Endothelial cell of umbilical vein (primary cell): Measurements from ENCODE around the gene BLNK. TPM values are rescaled to one million over a fixed set of nuclear protein-coding genes. Genes with fewer than 3 reads are reported as not detected.

Experiments
- BruUV-seq: library from RNA; stranded (reverse); fragments of 400-500 nt; replicated peaks from 2 replicates; lab custom pipeline; 2021; lab: Mats Ljungman, UMichigan
- CTCF ChIA-PET: fragments of 300-600, 350-600 bp; sonication (Branson Sonifier 250); formaldehyde crosslinking; loops from one replicate; lab custom pipeline; 2021; ENCODE audit warnings: antibody characterized with exemption, inconsistent platforms; lab: Charles Lee
- POLR2A ChIA-PET: fragments of 300-600, 350-600 bp; sonication (Branson Sonifier 250); formaldehyde crosslinking; loops from one replicate; lab custom pipeline; 2021; ENCODE audit warnings: antibody characterized with exemption, inconsistent platforms; lab: Charles Lee
- DNase-seq: peaks from one replicate; pipeline ENCODE4 v3.0.0-alpha.2; 2011; ENCODE audit warnings: low read depth, low spot score
- FAIRE-seq: peaks from 2 replicates; lab custom pipeline; 2011; peaks lifted over from hg19 to GRCh38; lab: Jason Lieb, UNC
- H2AFZ ChIP-seq: 2 replicates; pipeline ENCODE4 v1.6.0; 2012; ENCODE audit warnings: low read depth, low read length, control low read depth, inconsistent platforms
- H3K27ac ChIP-seq: 2 replicates; pipeline ENCODE4 v1.5.1; 2011; ENCODE audit warnings: low read depth, mild to moderate bottlenecking, control low read depth, low read length, moderate library complexity; ENCODE audit not compliant: insufficient read depth
- H3K27me3 ChIP-seq, 2 experiments: 2 replicates each; pipeline versions ENCODE4 v1.6.0 to v1.6.1; 2011; ENCODE audit warnings: low read length in 2 of 2, mixed read lengths in 1 of 2; ENCODE audit not compliant: control insufficient read depth in 2 of 2, insufficient read depth in 2 of 2
- H3K36me3 ChIP-seq, 2 experiments: 2 replicates in 1 of 2; 3 replicates in 1 of 2; pipeline ENCODE4 v1.5.1; 2011; ENCODE audit warnings: low read length in 2 of 2, mild to moderate bottlenecking in 1 of 2, moderate library complexity in 1 of 2; ENCODE audit not compliant: control insufficient read depth in 2 of 2, insufficient read depth in 2 of 2; ENCODE audit errors: extremely low read depth in 1 of 2
- H3K4me1 ChIP-seq: 3 replicates; pipeline ENCODE4 v1.5.1; 2011; ENCODE audit warnings: mild to moderate bottlenecking, low read length; ENCODE audit not compliant: control insufficient read depth, insufficient read depth; ENCODE audit errors: extremely low read depth
- H3K4me2 ChIP-seq: 2 replicates; pipeline ENCODE4 v1.6.1; 2011; ENCODE audit warnings: low read length, control low read depth, mixed read lengths; ENCODE audit not compliant: insufficient read depth
- H3K4me3 ChIP-seq, 3 experiments: fragments of 200-600 bp in 1 of 3; sonication (generic), shearing (Covaris generic) in 1 of 3; replicated peaks in 1 of 3; 2 replicates each; pipeline ENCODE4 v1.5.1; 2011 to 2016; ENCODE audit warnings: control low read depth in 3 of 3, low read length in 3 of 3, mild to moderate bottlenecking in 2 of 3, inconsistent platforms in 1 of 3, low read depth in 1 of 3, moderate library complexity in 1 of 3; ENCODE audit not compliant: insufficient read depth in 1 of 3
- H3K79me2 ChIP-seq: 2 replicates; pipeline ENCODE4 v1.6.0; 2012; ENCODE audit warnings: low read length, inconsistent platforms; ENCODE audit not compliant: control insufficient read depth, insufficient read depth
- H3K9ac ChIP-seq: replicated peaks from 2 replicates; pipeline ENCODE3; 2011; ENCODE audit warnings: low read length, control low read depth; ENCODE audit not compliant: insufficient read depth; ENCODE audit errors: extremely low read depth
- H3K9me1 ChIP-seq: replicated peaks from 3 replicates; pipeline ENCODE4 v1.6.0; 2011; ENCODE audit warnings: mild to moderate bottlenecking, low read length; ENCODE audit not compliant: control insufficient read depth, insufficient read depth; ENCODE audit errors: extremely low read depth
- H3K9me3 ChIP-seq: replicated peaks from 2 replicates; pipeline ENCODE4 v1.5.1; 2012; ENCODE audit warnings: low read length, inconsistent platforms; ENCODE audit not compliant: control insufficient read depth, insufficient read depth
- H4K20me1 ChIP-seq: replicated peaks from 2 replicates; pipeline ENCODE3; 2011; ENCODE audit warnings: mild to moderate bottlenecking, low read length; ENCODE audit not compliant: control insufficient read depth, insufficient read depth; ENCODE audit errors: extremely low read depth
- EZH2 ChIP-seq: IDR thresholded peaks from 2 replicates; pipeline ENCODE4 v1.6.1; 2012; ENCODE audit warnings: borderline replicate concordance, low read depth, mild to moderate bottlenecking, moderate library complexity, low read length, inconsistent platforms; ENCODE audit not compliant: severe bottlenecking
- FOS ChIP-seq: IDR thresholded peaks from 2 replicates; pipeline ENCODE4 v1.6.1; 2011; ENCODE audit warnings: mild to moderate bottlenecking, low read length, moderate library complexity, borderline replicate concordance; ENCODE audit not compliant: insufficient read depth
- GATA2 ChIP-seq: IDR thresholded peaks from 2 replicates; pipeline ENCODE4 v1.7.0; 2011; ENCODE audit warnings: low read depth, mild to moderate bottlenecking, moderate library complexity, mixed read lengths, low read length; ENCODE audit not compliant: insufficient read length, insufficient read depth
- JUN ChIP-seq: IDR thresholded peaks from 2 replicates; pipeline ENCODE4 v1.6.1; 2011; ENCODE audit warnings: borderline replicate concordance, low read depth; ENCODE audit not compliant: insufficient read length, insufficient read depth
- MYC ChIP-seq: IDR thresholded peaks from one replicate; pipeline ENCODE4 v1.6.1; 2011; ENCODE audit warnings: mild to moderate bottlenecking, low read depth, low read length
- POLR2A ChIP-seq: IDR thresholded peaks from 2 replicates; pipeline ENCODE4 v1.6.1; 2012; ENCODE audit warnings: low read depth, mild to moderate bottlenecking, control low read depth, low read length
- POLR2AphosphoS5 ChIP-seq: IDR thresholded peaks from 2 replicates; pipeline ENCODE4 v1.6.1; 2012; ENCODE audit warnings: low read depth, mild to moderate bottlenecking, control low read depth, low read length, moderate library complexity; ENCODE audit not compliant: insufficient read depth
- dilution Hi-C: fragments of 300-500 bp; cut with MboI; formaldehyde crosslinking; loops from one replicate; pipeline ENCODE4 v1.15.0; 2019; ENCODE audit warnings: low sequenced_read_pairs; ENCODE audit not compliant: extremely low pct_ligation_motif_present
- intact Hi-C: fragments of 100-400 bp; cut with micrococcal nuclease; formaldehyde crosslinking; loops from one replicate; pipeline ENCODE4 v1.10.0; 2022
- polyA plus RNA-seq, 4 experiments: library from polyadenylated mRNA; depleted of rRNA in 3 of 4; stranded (reverse) in 3 of 4; unstranded in 1 of 4; fragments of >200 nt; gene quantifications; 2 replicates each; pipeline versions ENCODE4 v1.2.1 to v1.2.3, GENCODE V29; 2011 to 2012; ENCODE audit warnings: missing spikeins in 1 of 4
- total RNA-seq: library from RNA; stranded (reverse); gene quantifications from 2 replicates; pipeline ENCODE4 v1.2.3, GENCODE V29; 2021
- TF ChIP-seq, protein P1 (sequence below): IDR thresholded peaks from 2 replicates; pipeline ENCODE4 v1.6.1; 2011; ENCODE audit not compliant: insufficient read depth, insufficient read length
- TF ChIP-seq, protein P2 (sequence below), 2 donors: IDR thresholded peaks; 1 replicate in 1 of 2; 2 replicates in 1 of 2; pipeline ENCODE4 v1.5.1; 2011; ENCODE audit warnings: low read length in 2 of 2, mild to moderate bottlenecking in 2 of 2, moderate library complexity in 2 of 2, control low read depth in 1 of 2, inconsistent platforms in 1 of 2, low read depth in 1 of 2; ENCODE audit not compliant: insufficient read depth in 1 of 2; ENCODE audit errors: extremely low read depth in 1 of 2

The BLNK gene
- total and polyA plus RNA-seq, 2 donors (not counting 3 experiments of a cell fraction or from before 2014, with no cell fraction given) = not detected

DNA sequence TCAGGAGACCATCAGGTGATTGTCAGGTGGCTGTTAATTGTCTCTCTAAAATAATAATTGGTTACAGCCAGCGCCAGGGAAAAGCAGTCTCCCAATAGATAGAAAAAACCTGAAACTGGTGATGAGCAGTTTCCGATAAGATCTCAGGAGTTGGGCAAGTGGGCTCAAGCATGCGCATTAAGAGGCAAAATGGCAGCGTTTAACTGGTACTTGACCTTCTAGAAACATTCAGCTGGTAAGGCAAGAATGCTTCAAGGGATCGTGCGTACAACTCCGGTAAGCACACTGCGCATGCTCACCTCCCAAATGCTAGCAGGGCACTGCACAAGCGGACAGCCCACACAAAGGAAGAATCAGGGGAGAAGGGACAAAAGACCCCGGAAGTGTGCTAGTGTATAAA lies 48.5 kb downstream of the BLNK start:
- Histone ChIP-seq H3K27ac (no peak overlapping the region), H3K9me1 (no peaks in the 10 kb centered on the region), H3K27me3 (peaks cover 0 to 2% of the 10 kb centered on the region in 2 experiments), H3K36me3 (no peaks in the 10 kb centered on the region), H2AFZ (no peak overlapping the region), H3K79me2 (no peaks in the 10 kb centered on the region), H3K4me1 (no peaks in the 10 kb centered on the region), H3K4me2 (no peak overlapping the region), H4K20me1 (no peaks in the 10 kb centered on the region), H3K9ac (no peak overlapping the region), H3K9me3 (no peaks in the 10 kb centered on the region), H3K4me3 (no peak overlapping the region)
- ChIA-PET POLR2A (no interaction called here), CTCF (interaction anchor here (0.7 to 1.0 kb wide), 2 partner anchors 8 to 9 kb away, joined by 3 read pairs; no protein-coding TSS in a partner anchor)
- no TSS peak for BruUV-seq
- dilution Hi-C loops = no loop called here
- intact Hi-C loops = no loop called here
- DNase-seq (no peak), FAIRE-seq (no peak)
- TF ChIP-seq, protein P1, sequence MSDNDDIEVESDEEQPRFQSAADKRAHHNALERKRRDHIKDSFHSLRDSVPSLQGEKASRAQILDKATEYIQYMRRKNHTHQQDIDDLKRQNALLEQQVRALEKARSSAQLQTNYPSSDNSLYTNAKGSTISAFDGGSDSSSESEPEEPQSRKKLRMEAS = no peak
- TF ChIP-seq POLR2AphosphoS5 (no peak), MYC (no peak), POLR2A (no peak), JUN (no peak), FOS (no peak), GATA2 (no peak), EZH2 (no peak)
- TF ChIP-seq, protein P2, sequence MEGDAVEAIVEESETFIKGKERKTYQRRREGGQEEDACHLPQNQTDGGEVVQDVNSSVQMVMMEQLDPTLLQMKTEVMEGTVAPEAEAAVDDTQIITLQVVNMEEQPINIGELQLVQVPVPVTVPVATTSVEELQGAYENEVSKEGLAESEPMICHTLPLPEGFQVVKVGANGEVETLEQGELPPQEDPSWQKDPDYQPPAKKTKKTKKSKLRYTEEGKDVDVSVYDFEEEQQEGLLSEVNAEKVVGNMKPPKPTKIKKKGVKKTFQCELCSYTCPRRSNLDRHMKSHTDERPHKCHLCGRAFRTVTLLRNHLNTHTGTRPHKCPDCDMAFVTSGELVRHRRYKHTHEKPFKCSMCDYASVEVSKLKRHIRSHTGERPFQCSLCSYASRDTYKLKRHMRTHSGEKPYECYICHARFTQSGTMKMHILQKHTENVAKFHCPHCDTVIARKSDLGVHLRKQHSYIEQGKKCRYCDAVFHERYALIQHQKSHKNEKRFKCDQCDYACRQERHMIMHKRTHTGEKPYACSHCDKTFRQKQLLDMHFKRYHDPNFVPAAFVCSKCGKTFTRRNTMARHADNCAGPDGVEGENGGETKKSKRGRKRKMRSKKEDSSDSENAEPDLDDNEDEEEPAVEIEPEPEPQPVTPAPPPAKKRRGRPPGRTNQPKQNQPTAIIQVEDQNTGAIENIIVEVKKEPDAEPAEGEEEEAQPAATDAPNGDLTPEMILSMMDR (IDR thresholded peaks at IDR 0.05; ENCODE audit: extremely low read depth in 1 of 2, insufficient read depth in 1 of 2, low read depth in 1 of 2, low read length in 2 of 2) = no peak
